Testis (tissue), 3 donors: Measurements from ENCODE around the gene ACOT12. TPM values are rescaled to one million over a fixed set of nuclear protein-coding genes. Genes with fewer than 3 reads are reported as not detected.

Experiments used
- DNase-seq: peaks from one replicate; pipeline ENCODE4 v3.0.0-alpha.2; 2019
- H3K27ac ChIP-seq, 2 donors: fragments of 200-600 bp; sonication (generic); one replicate each; pipeline ENCODE4 v1.5.1; 2019
- H3K27me3 ChIP-seq: fragments of 200-600 bp; sonication (generic); one replicate; pipeline ENCODE4 v1.5.1; 2019
- H3K36me3 ChIP-seq: fragments of 200-600 bp; sonication (generic); one replicate; pipeline ENCODE4 v1.5.1; 2017; ENCODE audit warnings: low read depth; ENCODE audit errors: missing control alignments
- H3K4me1 ChIP-seq: fragments of 200-600 bp; sonication (generic); one replicate; pipeline ENCODE4 v1.5.1; 2019
- H3K4me3 ChIP-seq, 2 donors: fragments of 200-600 bp; sonication (generic); one replicate each; pipeline ENCODE4 v1.5.1; 2017 to 2019
- H3K9me3 ChIP-seq: fragments of 200-600 bp; sonication (generic); one replicate; pipeline ENCODE4 v1.5.1; 2017
- POLR2A ChIP-seq: fragments of 450-650 bp; IDR thresholded peaks from one replicate; pipeline ENCODE4 v1.6.1; 2017; ENCODE audit warnings: antibody characterized with exemption, mild to moderate bottlenecking, moderate library complexity
- WGBS, 2 donors: methylation state at CpG; one replicate each; pipeline ENCODE4 v1.1.5; 2018; 5-methylcytosine and 5-hydroxymethylcytosine counted together
- intact Hi-C: fragments of 100-400 bp; cut with DNase I; formaldehyde crosslinking; loops from one replicate; pipeline ENCODE4 v1.15.1; 2023; ENCODE audit warnings: low total_unique reads
- polyA plus RNA-seq: library from polyadenylated mRNA; stranded (reverse); fragments of 350-450 nt; fragmentation: Illumina TruSeq; extraction: RNeasy Lipid Tissue Mini Kit (QIAGEN cat#74804); gene quantifications from one replicate; pipeline ENCODE4 v1.2.3, GENCODE V29; 2014; ENCODE audit warnings: low read depth, low replicate concordance; ENCODE audit not compliant: insufficient read depth
- total RNA-seq, 2 donors: library from RNA; depleted of rRNA; stranded (reverse); fragments of >200 nt; gene quantifications; one replicate each; pipeline ENCODE4 v1.2.3, GENCODE V29; 2016
- TF ChIP-seq, protein P1 (sequence below), 3 experiments: fragments of 450-650 bp in 2 of 3; fragments of 200-600 bp in 1 of 3; sonication (generic) in 1 of 3; IDR thresholded peaks; one replicate each; pipeline ENCODE4 v1.5.1; 2016 to 2019; ENCODE audit warnings: antibody characterized with exemption in 3 of 3, mild to moderate bottlenecking in 2 of 3, moderate library complexity in 1 of 3

Gene ACOT12
- total and polyA plus RNA-seq, 3 donors from 2014 or later, result 0.31 to 0.87 (median 0.44) TPM

DNA sequence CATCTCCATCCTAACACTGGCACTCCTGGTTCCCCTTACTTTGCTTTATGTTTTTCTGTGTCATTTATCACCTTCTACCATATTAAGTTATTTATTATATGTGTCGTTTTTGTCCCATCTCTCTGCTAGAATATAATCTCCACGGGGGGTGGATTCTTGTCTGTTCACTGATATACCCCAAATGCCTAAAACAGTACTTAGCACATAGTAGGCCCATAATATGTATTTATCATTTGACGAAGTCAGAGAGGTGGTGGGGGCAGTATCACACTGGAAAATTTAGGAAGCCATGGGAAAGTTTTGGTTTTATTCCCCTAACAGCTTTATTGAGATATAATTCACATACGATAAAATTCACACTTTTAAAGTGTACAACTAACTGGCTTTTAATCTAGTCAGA, 78.1 kb downstream of the ACOT12 start:
- no peaks in the 10 kb centered on the region for H3K4me1 ChIP-seq
- intact Hi-C loops, result no loop called here
- DNase-seq, result no peak
- H3K4me3 ChIP-seq, result no peak overlapping the region
- no peaks in the 10 kb centered on the region for H3K9me3 ChIP-seq
- H3K27me3 ChIP-seq, result no peaks in the 10 kb centered on the region
- WGBS, 2 donors, result 88% methylated on average over 4 of the region's 4 CpGs
- H3K27ac ChIP-seq, result no peak overlapping the region
- H3K36me3 ChIP-seq, result no peaks in the 10 kb centered on the region
- TF ChIP-seq, protein P1, sequence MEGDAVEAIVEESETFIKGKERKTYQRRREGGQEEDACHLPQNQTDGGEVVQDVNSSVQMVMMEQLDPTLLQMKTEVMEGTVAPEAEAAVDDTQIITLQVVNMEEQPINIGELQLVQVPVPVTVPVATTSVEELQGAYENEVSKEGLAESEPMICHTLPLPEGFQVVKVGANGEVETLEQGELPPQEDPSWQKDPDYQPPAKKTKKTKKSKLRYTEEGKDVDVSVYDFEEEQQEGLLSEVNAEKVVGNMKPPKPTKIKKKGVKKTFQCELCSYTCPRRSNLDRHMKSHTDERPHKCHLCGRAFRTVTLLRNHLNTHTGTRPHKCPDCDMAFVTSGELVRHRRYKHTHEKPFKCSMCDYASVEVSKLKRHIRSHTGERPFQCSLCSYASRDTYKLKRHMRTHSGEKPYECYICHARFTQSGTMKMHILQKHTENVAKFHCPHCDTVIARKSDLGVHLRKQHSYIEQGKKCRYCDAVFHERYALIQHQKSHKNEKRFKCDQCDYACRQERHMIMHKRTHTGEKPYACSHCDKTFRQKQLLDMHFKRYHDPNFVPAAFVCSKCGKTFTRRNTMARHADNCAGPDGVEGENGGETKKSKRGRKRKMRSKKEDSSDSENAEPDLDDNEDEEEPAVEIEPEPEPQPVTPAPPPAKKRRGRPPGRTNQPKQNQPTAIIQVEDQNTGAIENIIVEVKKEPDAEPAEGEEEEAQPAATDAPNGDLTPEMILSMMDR (IDR thresholded peaks at IDR 0.05), result no peak

DNA sequence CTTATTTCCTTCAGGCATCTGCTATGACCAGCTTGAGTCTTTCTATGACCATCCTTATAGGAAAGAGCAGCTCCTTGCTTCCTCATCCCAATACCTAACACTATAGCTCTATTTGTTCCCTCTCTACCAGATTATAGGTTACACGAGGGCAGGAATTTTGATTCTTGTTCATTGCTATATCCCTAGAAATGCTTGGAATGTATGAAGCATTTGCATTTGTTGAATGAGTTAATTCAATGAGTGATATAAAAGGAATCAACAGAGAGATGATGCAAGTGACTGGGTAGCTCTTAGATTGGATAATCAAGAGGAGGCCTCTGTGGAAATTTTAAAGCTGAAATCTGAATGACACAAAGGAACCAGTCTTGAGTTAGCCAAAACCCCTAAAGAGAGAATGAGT, 78.6 kb downstream of the ACOT12 start:
- Histone ChIP-seq H3K4me3 (no peak overlapping the region), H3K27me3 (no peaks in the 10 kb centered on the region), H3K36me3 (no peaks in the 10 kb centered on the region), H3K4me1 (no peaks in the 10 kb centered on the region), H3K9me3 (no peaks in the 10 kb centered on the region), H3K27ac (no peak overlapping the region)
- no peak for DNase-seq
- intact Hi-C loops, result no loop called here
- TF ChIP-seq, protein P1 (IDR thresholded peaks at IDR 0.05), result no peak
- TF ChIP-seq POLR2A, result no peak
- WGBS, 2 donors, result 88 to 95% methylated on average over 1 of the region's 1 CpG

DNA sequence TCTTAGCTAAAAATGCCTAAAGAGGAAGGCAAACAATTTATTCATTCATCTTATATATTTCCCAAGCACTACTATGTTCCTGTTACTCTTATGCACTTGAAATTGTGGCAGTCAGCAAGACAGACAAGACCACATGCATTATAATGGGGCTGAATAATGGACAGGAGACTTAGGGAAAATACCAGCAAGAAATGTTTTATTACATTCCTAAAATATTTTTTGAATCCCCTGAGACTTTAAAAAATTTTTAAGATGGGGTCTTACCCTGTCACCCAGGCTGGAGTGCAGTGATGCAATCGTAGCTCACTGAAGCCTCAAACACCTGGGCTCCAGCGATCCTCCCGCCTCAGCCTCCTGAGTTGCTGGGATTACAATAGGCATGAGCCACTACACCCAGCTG, 79.4 kb downstream of the ACOT12 start:
- Histone ChIP-seq H3K4me3 (no peak overlapping the region), H3K27ac (no peak overlapping the region), H3K9me3 (no peaks in the 10 kb centered on the region), H3K4me1 (no peaks in the 10 kb centered on the region), H3K27me3 (no peaks in the 10 kb centered on the region), H3K36me3 (no peaks in the 10 kb centered on the region)
- no peak for DNase-seq
- no peak for TF ChIP-seq POLR2A
- TF ChIP-seq, protein P1 (IDR thresholded peaks at IDR 0.05), result no peak
- intact Hi-C loops, result no loop called here
- WGBS, 2 donors, result 94 to 96% methylated on average over 3 of the region's 3 CpGs

- TF ChIP-seq POLR2A, result no peak
- TF ChIP-seq, protein P1 (IDR thresholded peaks at IDR 0.05), result no peak
- Histone ChIP-seq H3K4me3 (no peak overlapping the region), H3K4me1 (no peaks in the 10 kb centered on the region), H3K9me3 (no peaks in the 10 kb centered on the region), H3K27me3 (no peaks in the 10 kb centered on the region), H3K27ac (no peak overlapping the region), H3K36me3 (no peaks in the 10 kb centered on the region)
- intact Hi-C loops, result no loop called here
- DNase-seq, result no peak
- WGBS, 2 donors, result 88 to 96% methylated on average over 3 of the region's 3 CpGs
These were observed 80.2 kb downstream of the ACOT12 start for GRCh38 chr5:81313686-81314085.

DNA sequence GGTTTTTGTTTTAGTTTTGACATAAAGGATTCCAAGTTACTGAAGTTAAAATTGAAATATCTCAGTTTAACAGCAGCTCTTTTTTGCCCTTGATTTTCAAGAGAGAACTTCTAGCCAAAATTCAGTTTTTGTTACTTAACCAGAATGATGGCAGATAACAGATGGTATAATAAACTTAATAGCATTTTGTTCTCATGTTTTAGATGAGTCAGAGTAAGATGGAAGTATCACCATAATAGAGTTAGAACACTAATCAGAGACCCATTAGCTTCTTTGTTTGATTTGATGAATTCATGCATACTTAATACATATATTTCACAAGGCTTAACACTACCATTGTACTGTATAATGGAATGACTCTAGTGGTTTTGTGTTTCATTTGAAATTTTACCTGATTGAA, 80.7 kb downstream of the ACOT12 start:
- H3K27ac ChIP-seq, result no peak overlapping the region
- H3K4me1 ChIP-seq, result no peaks in the 10 kb centered on the region
- no peaks in the 10 kb centered on the region for H3K9me3 ChIP-seq
- H3K36me3 ChIP-seq, result no peaks in the 10 kb centered on the region
- intact Hi-C loops, result no loop called here
- H3K27me3 ChIP-seq, result no peaks in the 10 kb centered on the region
- DNase-seq, result no peak
- TF ChIP-seq, protein P1 (IDR thresholded peaks at IDR 0.05), result no peak
- no peak for TF ChIP-seq POLR2A
- H3K4me3 ChIP-seq, result no peak overlapping the region
